ENCODE data around the gene RASGEF1B.

RASGEF1B gene

GRCh38 chr4:81466841-81467671 is 4.7 kb downstream of the RASGEF1B start:
- peak in 1 of 2 donors; percentile 33 for DNase-seq (ENCODE audit: extremely low read depth in 1 of 2, low read depth in 1 of 2)

- no peak for DNase-seq (ENCODE audit: extremely low read depth in 1 of 2, low read depth in 1 of 2)
These were observed 6.0 kb downstream of the RASGEF1B start for GRCh38 chr4:81465406-81466340.

GRCh38 chr4:81460834-81461233 is 10.9 kb downstream of the RASGEF1B start:
- no peak for DNase-seq (ENCODE audit: extremely low read depth in 1 of 2, low read depth in 1 of 2)

- DNase-seq (ENCODE audit: extremely low read depth in 1 of 2, low read depth in 1 of 2), result no peak
These were observed 11.5 kb downstream of the RASGEF1B start for GRCh38 chr4:81460191-81460701.

GRCh38 chr4:81459228-81459627 is 12.5 kb downstream of the RASGEF1B start:
- no peak for DNase-seq (ENCODE audit: extremely low read depth in 1 of 2, low read depth in 1 of 2)

- no peak for DNase-seq (ENCODE audit: extremely low read depth in 1 of 2, low read depth in 1 of 2)
These were observed 13.7 kb downstream of the RASGEF1B start for GRCh38 chr4:81457921-81458520.

GRCh38 chr4:81457345-81457744 is 14.4 kb downstream of the RASGEF1B start:
- DNase-seq (ENCODE audit: extremely low read depth in 1 of 2, low read depth in 1 of 2), result no peak

- no peak for DNase-seq (ENCODE audit: extremely low read depth in 1 of 2, low read depth in 1 of 2)
These were observed 15.8 kb downstream of the RASGEF1B start for GRCh38 chr4:81455897-81456296.

GRCh38 chr4:81454948-81455347 is 16.8 kb downstream of the RASGEF1B start:
- no peak for DNase-seq (ENCODE audit: extremely low read depth in 1 of 2, low read depth in 1 of 2)

GRCh38 chr4:81454499-81454898 is 17.2 kb downstream of the RASGEF1B start:
- no peak for DNase-seq (ENCODE audit: extremely low read depth in 1 of 2, low read depth in 1 of 2)

GRCh38 chr4:81453024-81453423 is 18.7 kb downstream of the RASGEF1B start:
- no peak for DNase-seq (ENCODE audit: extremely low read depth in 1 of 2, low read depth in 1 of 2)

- DNase-seq (ENCODE audit: extremely low read depth in 1 of 2, low read depth in 1 of 2), result no peak
These were observed 19.2 kb downstream of the RASGEF1B start for GRCh38 chr4:81452452-81453006.

- DNase-seq (ENCODE audit: extremely low read depth in 1 of 2, low read depth in 1 of 2), result no peak
These were observed 22.7 kb downstream of the RASGEF1B start for GRCh38 chr4:81449015-81449414.

GRCh38 chr4:81447566-81448229 is 24.0 kb downstream of the RASGEF1B start:
- DNase-seq (ENCODE audit: extremely low read depth in 1 of 2, low read depth in 1 of 2), result no peak

GRCh38 chr4:81446634-81447033 is 25.1 kb downstream of the RASGEF1B start:
- DNase-seq (ENCODE audit: extremely low read depth in 1 of 2, low read depth in 1 of 2), result no peak

- DNase-seq (ENCODE audit: extremely low read depth in 1 of 2, low read depth in 1 of 2), result no peak
These were observed 26.5 kb downstream of the RASGEF1B start for GRCh38 chr4:81445196-81445595.

- no peak for DNase-seq (ENCODE audit: extremely low read depth in 1 of 2, low read depth in 1 of 2)
These were observed 29.1 kb downstream of the RASGEF1B start for GRCh38 chr4:81442484-81443085.

- no peak for DNase-seq (ENCODE audit: extremely low read depth in 1 of 2, low read depth in 1 of 2)
These were observed 30.8 kb downstream of the RASGEF1B start for GRCh38 chr4:81440949-81441348.

- DNase-seq (ENCODE audit: extremely low read depth in 1 of 2, low read depth in 1 of 2), result no peak
These were observed 34.6 kb downstream of the RASGEF1B start for GRCh38 chr4:81436941-81437574.

All from activated CD8-positive, alpha-beta memory T cell treated with anti-CD3 and anti-CD28 coated beads for 1 hour (primary cell).